ENCODE results near the gene LAMC2.

DNA sequence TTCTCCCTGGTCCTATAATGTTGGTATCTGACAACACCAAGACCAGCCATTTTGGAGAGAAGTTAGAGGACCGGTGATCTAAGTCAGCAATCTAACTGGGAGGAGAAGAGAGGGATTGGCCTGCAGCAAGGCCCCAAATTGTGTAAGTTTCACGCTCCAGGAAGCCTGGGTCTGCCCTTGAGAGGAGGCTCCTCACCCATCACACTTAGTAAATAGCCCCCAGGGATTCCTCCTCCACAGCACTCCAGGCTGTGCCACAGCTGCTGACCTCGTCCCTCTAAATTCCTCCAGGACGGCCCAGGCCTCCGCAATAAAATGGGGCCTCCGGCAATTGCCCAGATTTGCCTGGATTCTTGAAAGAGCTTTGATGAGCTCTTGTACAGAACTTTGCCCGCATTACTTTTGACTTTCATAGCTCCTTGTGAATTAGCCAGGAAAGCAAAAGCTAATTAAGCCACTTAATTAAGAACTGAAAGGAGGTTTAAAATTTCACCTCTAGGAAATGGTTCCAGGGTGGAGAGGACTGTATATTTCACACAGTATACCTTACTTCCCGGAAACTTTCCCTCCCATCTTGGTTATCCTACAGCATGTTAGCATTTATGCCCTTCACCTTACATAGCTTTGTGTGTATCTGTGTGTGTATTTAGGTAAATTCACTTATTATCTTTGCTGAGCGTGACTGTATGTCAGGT, 90.5 kb downstream of the LAMC2 start:
- TF ChIP-seq, protein P1, sequence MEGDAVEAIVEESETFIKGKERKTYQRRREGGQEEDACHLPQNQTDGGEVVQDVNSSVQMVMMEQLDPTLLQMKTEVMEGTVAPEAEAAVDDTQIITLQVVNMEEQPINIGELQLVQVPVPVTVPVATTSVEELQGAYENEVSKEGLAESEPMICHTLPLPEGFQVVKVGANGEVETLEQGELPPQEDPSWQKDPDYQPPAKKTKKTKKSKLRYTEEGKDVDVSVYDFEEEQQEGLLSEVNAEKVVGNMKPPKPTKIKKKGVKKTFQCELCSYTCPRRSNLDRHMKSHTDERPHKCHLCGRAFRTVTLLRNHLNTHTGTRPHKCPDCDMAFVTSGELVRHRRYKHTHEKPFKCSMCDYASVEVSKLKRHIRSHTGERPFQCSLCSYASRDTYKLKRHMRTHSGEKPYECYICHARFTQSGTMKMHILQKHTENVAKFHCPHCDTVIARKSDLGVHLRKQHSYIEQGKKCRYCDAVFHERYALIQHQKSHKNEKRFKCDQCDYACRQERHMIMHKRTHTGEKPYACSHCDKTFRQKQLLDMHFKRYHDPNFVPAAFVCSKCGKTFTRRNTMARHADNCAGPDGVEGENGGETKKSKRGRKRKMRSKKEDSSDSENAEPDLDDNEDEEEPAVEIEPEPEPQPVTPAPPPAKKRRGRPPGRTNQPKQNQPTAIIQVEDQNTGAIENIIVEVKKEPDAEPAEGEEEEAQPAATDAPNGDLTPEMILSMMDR (IDR thresholded peaks at IDR 0.05), result no peak
- no peak for TF ChIP-seq POLR2A (IDR thresholded peaks at IDR 0.05)
